Measurements from ENCODE around the gene PTPRN2. TPM values are rescaled to one million over a fixed set of nuclear protein-coding genes. Genes with fewer than 3 reads are reported as not detected.

The PTPRN2 gene
- total RNA-seq, 1 experiment from 2014 or later: 1.1 TPM

- TF ChIP-seq POLR2AphosphoS5 (IDR thresholded peaks at IDR 0.05; ENCODE audit: low read depth, low read length) (no peak), SIN3A (IDR thresholded peaks at IDR 0.05; ENCODE audit: borderline replicate concordance, insufficient read depth, low read depth, low read length) (no peak), CTCF (IDR thresholded peaks at IDR 0.05) (no peak), REST (IDR thresholded peaks at IDR 0.05; ENCODE audit: insufficient read depth in 1 of 2, low read depth in 2 of 2, low read length in 1 of 2) (no peak), TCF7L2 (IDR thresholded peaks at IDR 0.05; ENCODE audit: low read depth, low read length) (no peak)
- ChIA-PET POLR2A (no interaction called here), CTCF (no interaction called here)
- DNase-seq (ENCODE audit: low read depth, low spot score) (no peak), ATAC-seq (no peak)
- H3K27me3 ChIP-seq (ENCODE audit: control insufficient read depth, insufficient read depth, low read length): peaks cover 5% of the 10 kb centered on the region; the same call in 1 of the 2 replicates
- intact Hi-C loops (cut with micrococcal nuclease; ENCODE audit: unreplicated experiment) (no loop called here), in situ Hi-C loops (cut with HindIII; ENCODE audit: low pct_unique_long_range_greater_than_20kb, low sequenced_read_pairs) (no loop called here)
- no TSS peak for BruUV-seq (replicated peaks)
- no peaks in the 10 kb centered on the region for H3K36me3 ChIP-seq (ENCODE audit: control insufficient read depth, insufficient read depth, low read length)
- H3K4me1 ChIP-seq (ENCODE audit: control insufficient read depth, insufficient read depth, low read length): no peaks in the 10 kb centered on the region
- no peak overlapping the region for H3K4me3 ChIP-seq (ENCODE audit: low read depth in 2 of 2, low read length in 2 of 2)
- peaks cover 10% of the 10 kb centered on the region; the same call in 1 of the 2 replicates for H3K9me3 ChIP-seq (ENCODE audit: control insufficient read depth, insufficient read depth, low read depth, low read length)
- H3K27ac ChIP-seq (ENCODE audit: low read length): no peak overlapping the region
Observed at GRCh38 chr7:158042156-158042880, 545.3 kb downstream of the PTPRN2 start.

DNA sequence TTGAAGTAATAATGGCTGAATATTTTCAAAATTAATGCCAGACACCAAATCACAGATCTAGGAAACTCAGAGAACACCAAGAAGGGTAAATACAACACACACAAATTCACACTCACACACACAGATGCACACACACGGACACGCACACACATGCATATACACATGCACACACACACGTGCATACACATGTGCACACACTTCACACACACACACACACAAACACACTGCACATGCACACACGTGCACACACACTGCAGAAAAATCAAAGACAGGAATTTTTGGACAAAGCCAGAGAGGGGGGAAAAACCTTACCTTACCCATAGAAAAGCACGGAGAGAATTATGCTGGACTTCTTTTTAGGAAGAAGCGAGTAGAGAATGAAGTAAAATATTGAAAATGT lies 547.4 kb downstream of the PTPRN2 start:
- BruUV-seq (replicated peaks): no TSS peak
- no peak for ATAC-seq
- CTCF ChIA-PET: no interaction called here
- H3K4me1 ChIP-seq (ENCODE audit: control insufficient read depth, insufficient read depth, low read length): no peaks in the 10 kb centered on the region
- H3K27me3 ChIP-seq (ENCODE audit: control insufficient read depth, insufficient read depth, low read length): peaks cover 8% of the 10 kb centered on the region
- no peaks in the 10 kb centered on the region for H3K36me3 ChIP-seq (ENCODE audit: control insufficient read depth, insufficient read depth, low read length)
- TF ChIP-seq TCF7L2 (IDR thresholded peaks at IDR 0.05; ENCODE audit: low read depth, low read length): no peak
- TF ChIP-seq CTCF (IDR thresholded peaks at IDR 0.05): no peak
- TF ChIP-seq POLR2AphosphoS5 (IDR thresholded peaks at IDR 0.05; ENCODE audit: low read depth, low read length): no peak
- no peak for TF ChIP-seq SIN3A (IDR thresholded peaks at IDR 0.05; ENCODE audit: borderline replicate concordance, insufficient read depth, low read depth, low read length)
- no peak for TF ChIP-seq REST (IDR thresholded peaks at IDR 0.05; ENCODE audit: insufficient read depth in 1 of 2, low read depth in 2 of 2, low read length in 1 of 2)
- POLR2A ChIA-PET: no interaction called here
- intact Hi-C loops (cut with micrococcal nuclease; ENCODE audit: unreplicated experiment) (no loop called here), in situ Hi-C loops (cut with HindIII; ENCODE audit: low pct_unique_long_range_greater_than_20kb, low sequenced_read_pairs) (no loop called here)
- no peak overlapping the region for H3K27ac ChIP-seq (ENCODE audit: low read length)
- peaks cover 10% of the 10 kb centered on the region; the same call in 1 of the 2 replicates for H3K9me3 ChIP-seq (ENCODE audit: control insufficient read depth, insufficient read depth, low read depth, low read length)
- no peak overlapping the region for H3K4me3 ChIP-seq (ENCODE audit: low read depth in 2 of 2, low read length in 2 of 2)
- DNase-seq (ENCODE audit: low read depth, low spot score): no peak
